ENCODE results near the gene CSF2RB. TPM values are rescaled to one million over a fixed set of nuclear protein-coding genes. Genes with fewer than 3 reads are reported as not detected.

The CSF2RB gene
- total RNA-seq, 2 donors from 2014 or later = not detected

DNA sequence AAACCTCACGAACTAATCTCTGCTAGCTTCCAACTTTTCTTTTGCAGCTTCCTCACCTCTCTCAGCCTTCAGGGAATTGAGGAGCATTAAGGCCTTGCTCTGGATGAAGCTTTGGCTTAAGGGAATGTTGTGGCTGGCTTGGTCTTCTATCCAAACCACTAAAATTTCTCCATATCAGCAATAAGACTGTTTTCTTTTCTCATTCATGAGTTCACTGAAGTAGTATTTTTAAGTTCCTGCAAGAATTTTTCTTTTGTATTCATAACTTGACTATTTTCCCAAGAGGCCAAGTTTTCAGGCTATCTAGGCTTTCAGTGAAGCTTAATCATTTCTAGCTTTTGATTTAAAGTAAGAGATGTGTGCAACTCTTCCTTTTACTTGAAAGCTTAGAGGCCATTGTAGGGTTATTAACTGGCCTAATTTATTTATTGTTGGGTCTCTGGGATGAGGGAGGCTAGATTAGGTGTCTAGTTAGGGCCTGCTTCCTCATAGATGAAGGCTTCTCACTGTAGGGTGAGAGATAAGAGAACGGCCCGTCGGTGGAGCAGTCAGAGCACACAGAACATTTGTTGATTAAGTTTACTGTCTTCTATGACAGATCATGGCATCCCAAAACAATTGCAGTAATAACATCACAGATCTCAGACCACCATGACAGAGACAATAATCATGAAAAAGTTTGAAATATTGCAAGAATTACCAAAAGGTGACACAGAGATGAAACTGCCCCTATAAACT is 33.2 kb downstream of the CSF2RB start:
- TF ChIP-seq, protein P1, sequence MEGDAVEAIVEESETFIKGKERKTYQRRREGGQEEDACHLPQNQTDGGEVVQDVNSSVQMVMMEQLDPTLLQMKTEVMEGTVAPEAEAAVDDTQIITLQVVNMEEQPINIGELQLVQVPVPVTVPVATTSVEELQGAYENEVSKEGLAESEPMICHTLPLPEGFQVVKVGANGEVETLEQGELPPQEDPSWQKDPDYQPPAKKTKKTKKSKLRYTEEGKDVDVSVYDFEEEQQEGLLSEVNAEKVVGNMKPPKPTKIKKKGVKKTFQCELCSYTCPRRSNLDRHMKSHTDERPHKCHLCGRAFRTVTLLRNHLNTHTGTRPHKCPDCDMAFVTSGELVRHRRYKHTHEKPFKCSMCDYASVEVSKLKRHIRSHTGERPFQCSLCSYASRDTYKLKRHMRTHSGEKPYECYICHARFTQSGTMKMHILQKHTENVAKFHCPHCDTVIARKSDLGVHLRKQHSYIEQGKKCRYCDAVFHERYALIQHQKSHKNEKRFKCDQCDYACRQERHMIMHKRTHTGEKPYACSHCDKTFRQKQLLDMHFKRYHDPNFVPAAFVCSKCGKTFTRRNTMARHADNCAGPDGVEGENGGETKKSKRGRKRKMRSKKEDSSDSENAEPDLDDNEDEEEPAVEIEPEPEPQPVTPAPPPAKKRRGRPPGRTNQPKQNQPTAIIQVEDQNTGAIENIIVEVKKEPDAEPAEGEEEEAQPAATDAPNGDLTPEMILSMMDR (conservative IDR thresholded peaks at IDR 0.05) = peak; percentile 44
- no peak overlapping the region for H3K27ac Mint-ChIP-seq
- H3K4me1 Mint-ChIP-seq = no peaks in the 10 kb centered on the region
- Histone ChIP-seq H3K9ac (ENCODE audit: extremely low read depth, low read length, poor library complexity, severe bottlenecking) (no peak overlapping the region), H3K9me3 (ENCODE audit: control insufficient read depth, low read length) (peaks cover 15% of the 10 kb centered on the region), H3K4me3 (ENCODE audit: low read length) (no peak overlapping the region), H3K36me3 (ENCODE audit: control insufficient read depth, insufficient read depth, low read length) (no peaks in the 10 kb centered on the region), H3K27me3 (ENCODE audit: control insufficient read depth, insufficient read depth, low read length, poor library complexity, severe bottlenecking) (no peaks in the 10 kb centered on the region), H3K27ac (ENCODE audit: low read depth, low read length) (no peak overlapping the region), H3K4me1 (ENCODE audit: control insufficient read depth, insufficient read depth, low read length) (no peaks in the 10 kb centered on the region)
- H3K9me3 Mint-ChIP-seq = peaks cover 18% of the 10 kb centered on the region
- H3K27me3 Mint-ChIP-seq (ENCODE audit: insufficient read depth) = peaks cover 2% of the 10 kb centered on the region
- H3K36me3 Mint-ChIP-seq (ENCODE audit: low read depth) = no peaks in the 10 kb centered on the region
- no peak overlapping the region for H3K4me3 Mint-ChIP-seq
- 81 to 100% methylated on average over 1 to 4 of the region's 4 CpGs for WGBS, 2 experiments (ENCODE audit: insufficient coverage in 1 of 2, insufficient read length in 1 of 2)
- no peak for DNase-seq

DNA sequence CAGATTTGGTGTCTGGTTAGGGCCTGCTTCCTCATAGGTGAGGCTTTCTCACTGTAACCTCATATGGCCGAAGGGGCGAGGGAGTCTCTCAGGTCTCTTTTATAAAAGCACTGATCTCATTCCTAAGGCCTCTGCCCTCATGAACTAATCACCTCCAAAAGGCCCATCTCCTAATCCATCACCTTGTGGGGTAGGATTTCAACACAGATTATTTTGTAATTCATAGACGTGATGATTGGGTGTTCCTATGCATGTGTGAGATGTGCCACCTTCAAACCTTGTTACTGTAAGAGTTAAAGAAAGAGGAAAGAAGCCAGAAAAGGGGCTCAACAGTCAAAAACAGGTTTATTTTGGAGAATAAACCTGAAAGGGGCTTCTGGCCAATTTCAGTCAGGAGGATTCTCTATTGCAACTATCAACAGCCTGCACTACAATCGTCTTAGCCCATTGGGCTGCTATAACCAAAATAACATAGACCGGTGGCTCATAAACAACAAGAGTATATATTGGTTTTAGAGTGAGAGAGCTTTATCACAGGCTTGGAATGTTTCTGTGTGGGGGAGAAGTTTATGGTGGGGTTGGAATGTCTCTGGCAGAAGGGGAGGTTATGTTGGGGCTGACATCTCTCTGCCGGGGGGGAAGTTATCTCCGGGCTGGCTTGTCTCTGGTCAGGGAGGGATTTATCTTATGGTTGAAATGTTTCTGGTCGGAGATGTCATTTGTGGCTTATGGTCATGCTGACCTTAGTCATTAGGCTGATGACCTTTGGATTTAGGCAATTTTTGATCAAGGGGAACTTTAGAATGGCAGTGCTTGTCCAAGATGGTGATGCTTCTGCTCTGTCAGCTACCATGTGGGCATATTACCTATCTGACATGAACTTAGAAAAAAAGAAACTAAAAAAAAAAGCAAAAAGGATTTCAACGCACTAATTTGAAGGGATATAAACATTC is 35.1 kb downstream of the CSF2RB start:
- H3K4me1 Mint-ChIP-seq = no peaks in the 10 kb centered on the region
- Histone ChIP-seq H3K4me1 (ENCODE audit: control insufficient read depth, insufficient read depth, low read length) (no peaks in the 10 kb centered on the region), H3K9ac (ENCODE audit: extremely low read depth, low read length, poor library complexity, severe bottlenecking) (no peak overlapping the region), H3K36me3 (ENCODE audit: control insufficient read depth, insufficient read depth, low read length) (no peaks in the 10 kb centered on the region), H3K27ac (ENCODE audit: low read depth, low read length) (no peak overlapping the region), H3K27me3 (ENCODE audit: control insufficient read depth, insufficient read depth, low read length, poor library complexity, severe bottlenecking) (no peaks in the 10 kb centered on the region), H3K4me3 (ENCODE audit: low read length) (no peak overlapping the region), H3K9me3 (ENCODE audit: control insufficient read depth, low read length) (peaks cover 15% of the 10 kb centered on the region)
- H3K27ac Mint-ChIP-seq = no peak overlapping the region
- H3K36me3 Mint-ChIP-seq (ENCODE audit: low read depth) = no peaks in the 10 kb centered on the region
- TF ChIP-seq, protein P1 (conservative IDR thresholded peaks at IDR 0.05) = no peak
- no peak overlapping the region for H3K4me3 Mint-ChIP-seq
- 79 to 91% methylated on average over 3 to 9 of the region's 9 CpGs for WGBS, 2 experiments (ENCODE audit: insufficient coverage in 1 of 2, insufficient read length in 1 of 2)
- peaks cover 2% of the 10 kb centered on the region for H3K27me3 Mint-ChIP-seq (ENCODE audit: insufficient read depth)
- H3K9me3 Mint-ChIP-seq = peaks cover 18% of the 10 kb centered on the region
- DNase-seq = no peak

DNA sequence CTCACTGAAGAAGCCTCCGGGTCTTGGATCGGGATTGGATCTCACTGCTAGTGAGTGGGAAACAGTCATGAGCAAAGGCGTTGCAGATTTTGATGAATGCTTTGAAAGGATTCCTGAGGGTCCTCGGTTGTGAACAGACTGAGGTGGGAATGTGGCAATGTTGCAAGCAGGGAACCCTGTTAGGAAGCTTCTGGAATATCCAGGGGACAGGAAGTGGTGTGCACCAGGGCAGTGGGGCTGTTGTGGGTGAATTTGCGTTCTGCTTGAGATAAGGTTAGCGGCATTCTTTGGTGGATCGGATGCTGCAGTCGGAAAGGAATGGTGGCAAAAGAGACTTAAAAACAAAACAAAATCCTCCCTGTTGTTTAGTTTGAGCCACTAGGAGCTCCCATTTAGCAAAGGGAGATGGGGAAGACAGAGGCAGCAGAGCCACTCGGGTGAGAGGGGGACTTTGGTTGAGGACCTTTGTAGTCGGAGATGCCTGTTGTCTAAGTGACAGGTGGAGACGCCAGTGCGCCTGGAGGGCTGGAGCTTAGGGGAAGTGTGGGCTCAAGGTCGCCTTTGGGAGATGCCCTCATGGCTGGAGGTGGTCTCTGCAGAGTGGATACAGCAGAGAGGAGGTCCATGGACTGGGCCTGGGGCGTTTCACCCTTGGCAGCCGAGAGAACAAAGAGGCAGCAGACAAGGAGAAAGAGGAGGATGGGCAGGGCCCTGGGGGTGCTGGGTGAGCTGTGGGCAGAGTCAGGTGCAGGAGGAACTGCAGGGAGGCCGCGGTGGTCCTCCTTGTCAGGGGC is 37.6 kb downstream of the CSF2RB start:
- no peaks in the 10 kb centered on the region for H3K4me1 ChIP-seq (ENCODE audit: control insufficient read depth, insufficient read depth, low read length)
- Mint-ChIP-seq H3K9me3 (peaks cover 18% of the 10 kb centered on the region), H3K27ac (peak overlapping the region; percentile 9), H3K4me3 (no peak overlapping the region), H3K36me3 (ENCODE audit: low read depth) (no peaks in the 10 kb centered on the region), H3K27me3 (ENCODE audit: insufficient read depth) (peaks cover 2% of the 10 kb centered on the region), H3K4me1 (no peaks in the 10 kb centered on the region)
- no peak overlapping the region for H3K27ac ChIP-seq (ENCODE audit: low read depth, low read length)
- TF ChIP-seq, protein P1 (conservative IDR thresholded peaks at IDR 0.05) = no peak
- H3K27me3 ChIP-seq (ENCODE audit: control insufficient read depth, insufficient read depth, low read length, poor library complexity, severe bottlenecking) = no peaks in the 10 kb centered on the region
- no peaks in the 10 kb centered on the region for H3K36me3 ChIP-seq (ENCODE audit: control insufficient read depth, insufficient read depth, low read length)
- no peak for DNase-seq
- no peak overlapping the region for H3K9ac ChIP-seq (ENCODE audit: extremely low read depth, low read length, poor library complexity, severe bottlenecking)
- H3K9me3 ChIP-seq (ENCODE audit: control insufficient read depth, low read length) = peaks cover 15% of the 10 kb centered on the region
- H3K4me3 ChIP-seq (ENCODE audit: low read length) = no peak overlapping the region
- 92 to 96% methylated on average over 15 to 16 of the region's 17 CpGs for WGBS, 2 experiments (ENCODE audit: insufficient coverage in 1 of 2, insufficient read length in 1 of 2)
